ENCODE data around the gene LGI4. TPM values are rescaled to one million over a fixed set of nuclear protein-coding genes. Genes with fewer than 3 reads are reported as not detected.

Gene LGI4
- total RNA-seq, 1 donor from 2014 or later = 10.6 TPM

DNA sequence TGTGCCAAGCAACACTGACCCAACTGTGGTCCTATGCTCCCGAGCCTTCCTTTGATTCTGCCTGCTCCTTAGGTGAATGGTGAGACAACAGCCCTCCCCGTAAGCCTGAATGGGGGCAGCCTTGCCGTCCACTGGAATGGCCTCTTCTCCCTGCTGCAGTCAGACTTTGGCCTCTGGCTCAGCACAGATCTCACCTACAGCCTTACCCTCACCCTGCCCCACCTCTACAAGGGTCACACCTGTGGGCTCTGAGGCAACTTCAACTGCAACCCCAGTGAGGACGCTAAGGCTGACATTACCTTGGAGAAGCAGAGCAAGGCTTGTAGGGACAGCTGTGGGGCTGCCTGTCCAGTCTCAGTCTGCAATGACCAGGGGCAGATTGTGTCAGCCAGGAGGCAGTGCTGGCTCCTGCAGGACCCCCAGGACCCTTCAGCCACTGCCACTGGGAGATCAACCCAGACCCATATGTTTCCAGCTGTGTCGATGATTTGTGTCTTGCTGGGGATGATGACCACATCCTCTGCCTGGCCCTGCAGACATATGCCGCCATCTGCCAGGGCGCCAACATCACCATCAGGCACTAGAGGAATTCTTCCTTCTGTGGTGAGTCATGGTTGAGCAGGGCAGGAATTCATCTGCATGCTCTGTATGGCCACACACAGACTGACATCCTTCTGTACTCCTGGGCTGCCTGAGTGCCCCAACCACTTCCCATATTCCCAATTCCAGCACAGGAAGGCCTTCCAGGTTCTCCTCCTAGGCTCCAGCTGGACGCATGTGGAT lies 46.5 kb downstream of the LGI4 start:
- peak; percentile 66 for DNase-seq (ENCODE audit: low spot score)

- DNase-seq (ENCODE audit: low spot score) = no peak
These were observed 47.5 kb downstream of the LGI4 start for GRCh38 chr19:35087393-35087792.

GRCh38 chr19:35086455-35086854 lies 48.4 kb downstream of the LGI4 start:
- no peak for DNase-seq (ENCODE audit: low spot score)

DNA sequence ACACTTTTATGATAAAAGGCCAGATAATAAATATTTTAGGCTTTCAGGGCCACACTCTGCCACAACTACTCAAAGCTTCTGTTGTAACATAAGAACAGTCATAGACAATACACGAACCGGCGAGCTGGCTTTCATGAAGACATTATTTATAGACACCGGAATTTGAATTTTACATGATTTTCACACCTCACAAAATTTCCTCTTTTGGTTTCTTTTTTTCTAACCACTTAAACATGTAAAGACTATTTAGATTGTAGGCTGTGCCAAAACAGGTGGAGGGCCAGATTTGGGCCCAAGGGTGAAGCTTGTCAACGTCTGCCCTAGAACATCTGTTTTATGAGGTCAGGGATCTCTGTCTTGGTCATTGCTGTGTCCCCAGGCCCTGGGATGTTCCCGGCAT lies 48.9 kb downstream of the LGI4 start:
- DNase-seq (ENCODE audit: low spot score) = no peak

- no peak for DNase-seq (ENCODE audit: low spot score)
These were observed 50.4 kb downstream of the LGI4 start for GRCh38 chr19:35084509-35084762.

DNA sequence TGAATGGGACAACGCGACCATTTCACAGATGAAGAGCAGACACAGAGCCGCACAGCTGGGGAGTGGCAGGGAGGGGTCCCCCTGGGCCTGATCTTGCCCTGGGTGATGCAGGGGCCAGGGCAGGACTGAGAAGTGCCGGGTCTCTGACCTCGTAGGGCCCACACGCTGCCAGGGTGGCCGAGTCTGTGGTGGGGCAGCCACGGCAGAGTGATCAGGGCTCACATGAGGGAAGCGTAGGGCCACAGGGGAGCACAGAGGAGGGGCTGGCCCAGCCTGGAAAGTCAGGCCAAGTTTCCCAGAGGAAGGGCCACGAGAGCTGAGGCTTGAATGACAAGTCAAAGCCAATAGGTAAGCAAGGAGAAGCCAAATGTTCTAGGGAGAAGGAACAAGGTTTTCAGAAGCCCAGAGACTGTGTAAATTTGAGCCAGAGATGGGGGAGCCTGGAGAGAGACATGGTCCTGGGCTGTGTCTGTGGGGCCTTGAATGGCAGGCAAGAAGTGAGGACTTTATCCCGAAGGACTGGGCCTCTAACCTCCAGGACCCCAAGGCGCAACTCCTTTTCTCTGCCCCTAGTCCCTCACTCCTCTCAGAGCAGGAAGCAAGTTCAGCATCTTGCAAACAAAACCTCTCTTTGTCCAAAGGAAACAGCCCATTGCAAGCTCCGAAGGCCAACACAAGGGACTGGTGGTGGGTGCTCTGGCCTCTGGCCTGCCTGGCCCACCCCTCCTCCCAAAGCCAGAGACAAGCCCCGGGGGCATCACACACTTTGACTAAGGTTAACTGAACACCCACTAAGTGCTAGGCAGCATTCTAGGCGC lies 51.0 kb downstream of the LGI4 start:
- DNase-seq (ENCODE audit: low spot score) = no peak

DNA sequence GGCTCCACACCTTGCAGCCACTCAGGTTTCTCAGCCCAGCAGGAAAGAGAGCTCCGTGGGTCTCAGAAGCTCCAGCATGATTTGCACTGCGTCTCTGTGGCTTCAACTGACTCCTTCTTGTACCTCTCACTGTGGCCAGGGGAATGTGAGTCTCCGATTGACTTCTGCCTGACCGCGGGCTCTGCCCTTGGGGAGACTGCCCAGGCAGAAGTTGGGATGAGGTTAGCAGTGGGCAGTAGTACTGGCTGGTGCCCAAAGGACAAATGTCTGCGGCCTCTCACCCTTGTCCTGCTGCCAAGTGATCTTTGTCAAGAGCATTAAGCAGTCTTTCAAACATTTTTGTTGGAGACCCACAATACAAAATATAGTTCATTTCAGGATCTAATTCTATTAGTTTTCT lies 53.7 kb downstream of the LGI4 start:
- DNase-seq (ENCODE audit: low spot score) = no peak

DNA sequence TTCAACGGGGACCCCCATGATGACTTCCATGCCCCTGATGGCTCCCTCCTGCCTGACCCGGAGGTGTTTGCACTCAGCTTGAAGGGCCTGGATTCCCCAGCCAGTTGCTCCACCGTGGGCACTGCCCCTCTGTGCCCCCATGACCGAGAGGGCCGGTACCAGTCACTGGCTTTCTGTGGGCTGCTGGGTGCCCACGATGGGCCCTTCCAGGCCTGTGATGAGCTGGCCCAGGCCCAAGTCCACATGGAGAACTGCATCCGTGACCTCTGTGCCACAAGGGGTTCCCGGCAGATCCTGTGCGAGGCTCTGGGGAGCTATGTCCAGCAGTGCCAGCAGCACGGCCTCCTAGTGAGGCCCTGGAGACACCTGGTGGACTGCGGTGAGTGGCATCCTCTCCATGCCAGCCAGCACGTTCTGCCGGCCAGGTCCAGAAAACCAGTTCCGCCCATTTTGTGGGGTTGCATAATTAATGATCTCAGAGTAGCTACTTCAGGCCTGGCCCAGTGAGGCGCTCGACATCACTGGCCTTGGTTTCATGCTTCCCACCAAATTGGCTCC lies 54.2 kb downstream of the LGI4 start:
- no peak for DNase-seq (ENCODE audit: low spot score)

DNA sequence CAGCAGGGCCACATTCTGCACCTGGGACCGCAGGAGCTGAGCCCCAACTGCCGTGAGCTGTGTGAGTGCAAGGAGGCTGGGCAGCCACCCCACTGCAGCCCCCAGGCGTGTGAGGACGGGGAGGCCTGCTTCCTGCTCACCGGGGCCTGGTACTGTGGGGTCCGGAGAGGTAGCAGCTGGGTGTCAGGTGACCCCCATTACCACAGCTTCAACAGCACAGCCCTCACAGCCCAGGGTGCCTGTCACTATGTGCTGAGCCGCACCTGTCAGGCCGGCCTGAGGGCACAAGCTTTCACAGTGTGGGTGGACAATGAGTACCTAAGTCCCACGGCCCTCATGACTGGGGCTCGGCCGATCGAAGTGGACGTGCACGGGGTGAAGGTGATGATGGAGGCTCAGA lies 55.0 kb downstream of the LGI4 start:
- no peak for DNase-seq (ENCODE audit: low spot score)

GRCh38 chr19:35077411-35078223 lies 57.2 kb downstream of the LGI4 start:
- DNase-seq (ENCODE audit: low spot score) = no peak

DNA sequence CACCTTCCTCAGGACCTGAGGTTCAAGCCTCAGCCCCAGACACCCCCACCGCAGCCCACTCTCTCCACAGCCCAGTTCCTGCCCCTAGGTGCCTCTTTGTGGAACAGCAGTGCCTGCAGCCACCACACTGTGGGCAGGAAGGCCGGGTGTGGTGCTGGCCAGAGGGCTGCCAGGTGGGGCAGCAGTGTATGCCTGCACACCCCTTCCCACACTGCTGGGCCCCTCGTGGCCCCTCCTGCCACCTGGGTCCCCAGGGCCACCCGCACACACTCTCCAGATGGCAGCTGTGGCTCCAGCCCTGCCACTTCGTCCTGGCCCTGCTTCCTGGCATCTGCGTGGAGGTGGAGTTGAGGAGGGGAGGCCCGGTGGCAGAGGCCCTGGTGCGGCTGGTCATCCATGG lies 58.2 kb downstream of the LGI4 start:
- no peak for DNase-seq (ENCODE audit: low spot score)

GRCh38 chr19:35076026-35076370 lies 58.9 kb downstream of the LGI4 start:
- no peak for DNase-seq (ENCODE audit: low spot score)

DNA sequence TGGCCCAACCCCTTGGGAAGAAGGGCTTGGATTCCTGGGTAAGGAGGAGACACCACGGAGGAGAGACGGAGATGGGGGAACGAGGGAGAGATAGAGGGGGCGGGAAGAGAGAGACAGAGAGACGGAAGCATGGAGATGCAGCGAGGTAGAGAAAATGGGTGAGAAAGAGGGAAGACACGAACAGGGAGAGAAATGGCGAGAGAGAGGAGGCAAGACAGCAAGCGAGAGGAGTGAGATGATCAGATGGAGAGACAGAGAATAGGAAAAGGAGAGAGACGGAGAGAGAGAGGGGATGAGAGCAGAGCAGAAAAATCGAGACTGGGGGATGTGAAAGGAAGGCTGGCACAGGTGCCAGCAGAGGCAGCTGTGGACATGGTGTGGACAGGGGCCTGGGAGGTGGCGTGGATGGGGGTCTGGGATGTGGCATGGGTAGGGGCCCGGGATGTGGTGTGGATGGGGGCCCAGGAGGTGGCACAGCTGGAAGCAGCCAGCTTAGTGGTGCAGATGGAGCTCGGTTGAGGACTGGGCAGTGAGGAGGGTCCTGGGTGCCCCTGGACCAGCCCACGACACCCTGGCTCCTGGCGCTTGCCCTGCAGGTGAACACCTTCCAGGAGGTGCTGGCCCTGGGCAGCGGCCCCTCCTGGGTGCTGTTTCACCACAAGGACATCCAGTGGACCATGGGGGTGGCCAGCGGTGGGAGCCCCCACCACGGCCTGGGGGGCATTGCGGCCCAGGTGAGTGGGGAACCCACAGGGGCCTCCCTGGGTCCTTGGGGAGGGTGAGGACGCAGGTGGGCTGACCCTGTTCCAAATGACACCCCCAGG lies 59.4 kb downstream of the LGI4 start:
- DNase-seq (ENCODE audit: low spot score) = no peak

Other genes starting within 250 kb of the LGI4 start
- 5.5 TPM for gene ZNF30, start 208.2 kb downstream of the LGI4 start, total RNA-seq (ENCODE audit: insufficient read depth, low replicate concordance)
- 6.3 TPM for gene ZNF792, start 170.8 kb downstream of the LGI4 start, total RNA-seq (ENCODE audit: insufficient read depth, low replicate concordance)
- gene GRAMD1A, start 134.7 kb downstream of the LGI4 start, total RNA-seq (ENCODE audit: insufficient read depth, low replicate concordance) = 50.3 TPM
- 2.9 TPM for gene SCN1B, start 104.6 kb downstream of the LGI4 start, total RNA-seq (ENCODE audit: insufficient read depth, low replicate concordance)
- gene HPN, start 93.3 kb downstream of the LGI4 start, total RNA-seq (ENCODE audit: insufficient read depth, low replicate concordance) = 0.24 TPM
- 26.7 TPM for gene FXYD3, start 19.2 kb downstream of the LGI4 start, total RNA-seq (ENCODE audit: insufficient read depth, low replicate concordance)
- gene FXYD1, start 3.8 kb upstream of the LGI4 start, total RNA-seq (ENCODE audit: insufficient read depth, low replicate concordance) = 3.4 TPM
- gene FXYD7, start 8.2 kb upstream of the LGI4 start, total RNA-seq (ENCODE audit: insufficient read depth, low replicate concordance) = 1.2 TPM
- gene FXYD5, start 19.7 kb upstream of the LGI4 start, total RNA-seq (ENCODE audit: insufficient read depth, low replicate concordance) = 12.5 TPM
- 0.48 TPM for gene FAM187B, start 93.7 kb upstream of the LGI4 start, total RNA-seq (ENCODE audit: insufficient read depth, low replicate concordance)
- gene LSR, start 113.9 kb upstream of the LGI4 start, total RNA-seq (ENCODE audit: insufficient read depth, low replicate concordance) = 4.1 TPM
- 40.2 TPM for gene USF2, start 133.9 kb upstream of the LGI4 start, total RNA-seq (ENCODE audit: insufficient read depth, low replicate concordance)
- 1.2 TPM for gene HAMP, start 147.5 kb upstream of the LGI4 start, total RNA-seq (ENCODE audit: insufficient read depth, low replicate concordance)
- gene MAG, start 157.1 kb upstream of the LGI4 start, total RNA-seq (ENCODE audit: insufficient read depth, low replicate concordance) = not detected
- gene CD22, start 194.1 kb upstream of the LGI4 start, total RNA-seq (ENCODE audit: insufficient read depth, low replicate concordance) = 13.0 TPM
- gene FFAR1, start 212.8 kb upstream of the LGI4 start, total RNA-seq (ENCODE audit: insufficient read depth, low replicate concordance) = 0.48 TPM
- 7.0 TPM for gene FFAR3, start 223.4 kb upstream of the LGI4 start, total RNA-seq (ENCODE audit: insufficient read depth, low replicate concordance)
- gene GPR42, start 236.0 kb upstream of the LGI4 start, total RNA-seq (ENCODE audit: insufficient read depth, low replicate concordance) = not detected